ENCODE data around the gene OR51B4. TPM values are rescaled to one million over a fixed set of nuclear protein-coding genes. Genes with fewer than 3 reads are reported as not detected.

OR51B4 gene
- total RNA-seq, 1 donor from 2014 or later: not detected

GRCh38 chr11:5252192-5252918 lies 49.4 kb downstream of the OR51B4 start:
- no peaks in the 10 kb centered on the region for H3K9me3 Mint-ChIP-seq

GRCh38 chr11:5251746-5252145 lies 50.0 kb downstream of the OR51B4 start:
- Mint-ChIP-seq H3K27ac (no peak overlapping the region), H3K27me3 (ENCODE audit: insufficient read depth, low read depth) (no peaks in the 10 kb centered on the region), H3K4me1 (peaks cover 6% of the 10 kb centered on the region), H3K4me3 (no peak overlapping the region), H3K9me3 (no peaks in the 10 kb centered on the region), H3K36me3 (no peaks in the 10 kb centered on the region)
- H3F3A ChIP-seq (ENCODE audit: low read depth): no peaks in the 10 kb centered on the region
- H3K27me3 ChIP-seq: no peaks in the 10 kb centered on the region
- H3K4me3 ChIP-seq: no peak overlapping the region
- no peak for DNase-seq (ENCODE audit: low spot score)
- no peak overlapping the region for H3K4me2 ChIP-seq
- no peaks in the 10 kb centered on the region for H3K36me3 ChIP-seq
- H3K79me2 ChIP-seq (ENCODE audit: low read depth): no peaks in the 10 kb centered on the region
- no peak overlapping the region for H3K27ac ChIP-seq
- H2AFZ ChIP-seq (replicated peaks): no peak overlapping the region
- H4K20me1 ChIP-seq (ENCODE audit: low read depth): no peaks in the 10 kb centered on the region
- H3K4me1 ChIP-seq: no peaks in the 10 kb centered on the region
- no peak for TF ChIP-seq EZH2phosphoT487 (IDR thresholded peaks at IDR 0.05)
- TF ChIP-seq CTCF (IDR thresholded peaks at IDR 0.05): no peak
- no peak for TF ChIP-seq EZH2 (IDR thresholded peaks at IDR 0.05)
- H3K9me3 ChIP-seq (ENCODE audit: low read depth): no peaks in the 10 kb centered on the region
- no peak overlapping the region for H3K9ac ChIP-seq

More at GRCh38 chr11:5252192-5252918, 49.4 kb downstream of the OR51B4 start:
- Mint-ChIP-seq H3K27me3 (ENCODE audit: insufficient read depth, low read depth) (no peaks in the 10 kb centered on the region), H3K4me3 (no peak overlapping the region), H3K4me1 (peaks cover 8% of the 10 kb centered on the region), H3K36me3 (no peaks in the 10 kb centered on the region), H3K27ac (no peak overlapping the region)
- Histone ChIP-seq H3K36me3 (no peaks in the 10 kb centered on the region), H4K20me1 (ENCODE audit: low read depth) (no peaks in the 10 kb centered on the region), H3K9me3 (ENCODE audit: low read depth) (no peaks in the 10 kb centered on the region), H3K4me1 (no peaks in the 10 kb centered on the region), H3K27ac (no peak overlapping the region), H3K27me3 (no peaks in the 10 kb centered on the region), H3F3A (ENCODE audit: low read depth) (no peaks in the 10 kb centered on the region), H3K4me3 (no peak overlapping the region), H3K4me2 (no peak overlapping the region), H3K9ac (no peak overlapping the region), H2AFZ (replicated peaks) (no peak overlapping the region), H3K79me2 (ENCODE audit: low read depth) (no peaks in the 10 kb centered on the region)
- DNase-seq (ENCODE audit: low spot score): no peak
- no peak for TF ChIP-seq EZH2phosphoT487 (IDR thresholded peaks at IDR 0.05)
- no peak for TF ChIP-seq CTCF (IDR thresholded peaks at IDR 0.05)
- TF ChIP-seq EZH2 (IDR thresholded peaks at IDR 0.05): no peak

Other genes with a start within 250 kb of the OR51B4 start
- not detected in 2 replicates for gene OR52E2, start 242.3 kb downstream of the OR51B4 start, total RNA-seq (ENCODE audit: low replicate concordance)
- gene OR52E1, start 232.4 kb downstream of the OR51B4 start, total RNA-seq (ENCODE audit: low replicate concordance): not detected in 2 replicates
- gene OR52A5, start 163.6 kb downstream of the OR51B4 start, total RNA-seq (ENCODE audit: low replicate concordance): not detected in 2 replicates
- not detected in 2 replicates for gene OR52A1, start 147.2 kb downstream of the OR51B4 start, total RNA-seq (ENCODE audit: low replicate concordance)
- not detected in 2 replicates for gene OR51V1, start 101.3 kb downstream of the OR51B4 start, total RNA-seq (ENCODE audit: low replicate concordance)
- gene HBB, start 74.9 kb downstream of the OR51B4 start, total RNA-seq (ENCODE audit: low replicate concordance): not detected in 2 replicates
- gene HBD, start 67.5 kb downstream of the OR51B4 start, total RNA-seq (ENCODE audit: low replicate concordance): not detected in 2 replicates
- not detected in 2 replicates for gene HBG1, start 52.1 kb downstream of the OR51B4 start, total RNA-seq (ENCODE audit: low replicate concordance)
- gene HBG2, start 47.2 kb downstream of the OR51B4 start, total RNA-seq (ENCODE audit: low replicate concordance): not detected in 2 replicates
- not detected in 2 replicates for gene HBE1, start 32.0 kb downstream of the OR51B4 start, total RNA-seq (ENCODE audit: low replicate concordance)
- gene OR51B2, start 22.4 kb upstream of the OR51B4 start, total RNA-seq (ENCODE audit: low replicate concordance): 0.40 TPM in 1 of 2 replicates, not detected in the other
- 0.22 TPM in 1 of 2 replicates, not detected in the other for gene OR51B5, start 41.6 kb upstream of the OR51B4 start, total RNA-seq (ENCODE audit: low replicate concordance)
- gene OR51B6, start 49.6 kb upstream of the OR51B4 start, total RNA-seq (ENCODE audit: low replicate concordance): not detected in 2 replicates
- gene OR51M1, start 81.9 kb upstream of the OR51B4 start, total RNA-seq (ENCODE audit: low replicate concordance): not detected in 2 replicates
- not detected in 2 replicates for gene OR51Q1, start 120.2 kb upstream of the OR51B4 start, total RNA-seq (ENCODE audit: low replicate concordance)
- gene OR51I1, start 139.6 kb upstream of the OR51B4 start, total RNA-seq (ENCODE audit: low replicate concordance): 0.15 TPM in 1 of 2 replicates, not detected in the other
- not detected in 2 replicates for gene OR51I2, start 147.4 kb upstream of the OR51B4 start, total RNA-seq (ENCODE audit: low replicate concordance)
- not detected in 2 replicates for gene OR52D1, start 186.7 kb upstream of the OR51B4 start, total RNA-seq (ENCODE audit: low replicate concordance)
- 0.37 and 0.39 TPM in 2 replicates for gene UBQLN3, start 208.0 kb upstream of the OR51B4 start, total RNA-seq (ENCODE audit: low replicate concordance)
- 0.19 and 0.90 TPM in 2 replicates for gene UBQLNL, start 214.8 kb upstream of the OR51B4 start, total RNA-seq (ENCODE audit: low replicate concordance)
- not detected in 2 replicates for gene OR52H1, start 246.6 kb upstream of the OR51B4 start, total RNA-seq (ENCODE audit: low replicate concordance)